NCI-H146 treated with DMSO at 0.1 percent for 48 hours (cell line): ENCODE results near the gene OSGEP.

Experiments used
- DNase-seq: peaks from one replicate; lab custom pipeline; 2025; ENCODE audit not compliant: unreplicated experiment; lab: John Stamatoyannopoulos, UW

OSGEP gene

GRCh38 chr14:20434701-20435581 is 19.7 kb downstream of the OSGEP start:
- peak; percentile 5 for DNase-seq

- DNase-seq, result no peak
Measured at GRCh38 chr14:20429801-20430669, 24.6 kb downstream of the OSGEP start.

- DNase-seq, result no peak
Measured at GRCh38 chr14:20428802-20429201, 25.8 kb downstream of the OSGEP start.

GRCh38 chr14:20428010-20428365 is 26.6 kb downstream of the OSGEP start:
- no peak for DNase-seq

GRCh38 chr14:20427231-20428009 is 27.2 kb downstream of the OSGEP start:
- DNase-seq, result peak; percentile 6

GRCh38 chr14:20424851-20425250 is 29.8 kb downstream of the OSGEP start:
- no peak for DNase-seq

- DNase-seq, result no peak
Measured at GRCh38 chr14:20422886-20423285, 31.7 kb downstream of the OSGEP start.

- DNase-seq, result no peak
Measured at GRCh38 chr14:20421267-20421666, 33.3 kb downstream of the OSGEP start.

- DNase-seq, result no peak
Measured at GRCh38 chr14:20419419-20419818, 35.2 kb downstream of the OSGEP start.

GRCh38 chr14:20418501-20418909 is 36.1 kb downstream of the OSGEP start:
- DNase-seq, result no peak

- DNase-seq, result no peak
Measured at GRCh38 chr14:20417250-20418186, 37.1 kb downstream of the OSGEP start.

- no peak for DNase-seq
Measured at GRCh38 chr14:20416223-20416622, 38.4 kb downstream of the OSGEP start.

- DNase-seq, result peak; percentile 17
Measured at GRCh38 chr14:20415782-20416206, 38.8 kb downstream of the OSGEP start.

GRCh38 chr14:20413744-20414082 is 40.9 kb downstream of the OSGEP start:
- DNase-seq, result no peak

GRCh38 chr14:20412876-20413743 is 41.5 kb downstream of the OSGEP start, which contains the start of gene TEP1:
TEP1 (minus strand) TSS chr14:20413501; CDS start chr14:20408439, 5,062 bp downstream.
- DNase-seq, result peak; percentile 55

- no peak for DNase-seq
Measured at GRCh38 chr14:20412411-20412810, 42.2 kb downstream of the OSGEP start.

- DNase-seq, result no peak
Measured at GRCh38 chr14:20409226-20409625, 45.4 kb downstream of the OSGEP start.

- DNase-seq, result no peak
Measured at GRCh38 chr14:20403521-20403920, 51.1 kb downstream of the OSGEP start.

- DNase-seq, result no peak
Measured at GRCh38 chr14:20400965-20401593, 53.5 kb downstream of the OSGEP start.
